ENCODE results near the gene SPATS2.

- TF ChIP-seq CTCF (IDR thresholded peaks at IDR 0.05 in 2 of 3, conservative IDR thresholded peaks at IDR 0.05 in 1 of 3; ENCODE audit: control insufficient read depth in 2 of 3, extremely low read depth in 1 of 3, insufficient read depth in 1 of 3, low read depth in 3 of 3, low read length in 3 of 3) (no peak), MYC (IDR thresholded peaks at IDR 0.05; ENCODE audit: insufficient read depth, insufficient read length, insufficient replicate concordance, low read length, severe bottlenecking) (no peak), ATF3 (IDR thresholded peaks at IDR 0.05; ENCODE audit: borderline replicate concordance, extremely low read depth, low read depth, low read length) (no peak), E2F4 (IDR thresholded peaks at IDR 0.05; ENCODE audit: low read depth, low read length) (no peak), POLR2A (IDR thresholded peaks at IDR 0.05; ENCODE audit: low read depth, low read length) (no peak)
Observed at GRCh38 chr12:49346659-49347310, 20.5 kb upstream of the SPATS2 start, which contains the start of gene DNAJC22.
